NCI-H2107 treated with DMSO at 0.1 percent for 48 hours (cell line): ENCODE results near the gene FBXW12.

Experiments used
- DNase-seq: peaks from one replicate; lab custom pipeline; 2025; ENCODE audit not compliant: unreplicated experiment; lab: John Stamatoyannopoulos, UW

FBXW12 gene

GRCh38 chr3:48407542-48408099, 35.6 kb downstream of the FBXW12 start:
- no peak for DNase-seq

GRCh38 chr3:48408823-48409281, 36.8 kb downstream of the FBXW12 start:
- no peak for DNase-seq

GRCh38 chr3:48409291-48410201, 37.5 kb downstream of the FBXW12 start:
- DNase-seq = no peak

GRCh38 chr3:48410205-48411040, 38.4 kb downstream of the FBXW12 start:
- DNase-seq = no peak

GRCh38 chr3:48411041-48411588, 39.1 kb downstream of the FBXW12 start:
- DNase-seq = no peak

GRCh38 chr3:48411606-48412374, 39.8 kb downstream of the FBXW12 start:
- DNase-seq = no peak

- DNase-seq = no peak
Measured at GRCh38 chr3:48412375-48413001, 40.5 kb downstream of the FBXW12 start.

GRCh38 chr3:48413086-48413485, 41.1 kb downstream of the FBXW12 start:
- DNase-seq = no peak

GRCh38 chr3:48413611-48414010, 41.6 kb downstream of the FBXW12 start:
- no peak for DNase-seq

- no peak for DNase-seq
Measured at GRCh38 chr3:48414376-48415250, 42.6 kb downstream of the FBXW12 start.

GRCh38 chr3:48415251-48415953, 43.4 kb downstream of the FBXW12 start:
- DNase-seq = no peak

- DNase-seq = no peak
Measured at GRCh38 chr3:48416091-48416505, 44.1 kb downstream of the FBXW12 start.

GRCh38 chr3:48416546-48416945, 44.5 kb downstream of the FBXW12 start:
- no peak for DNase-seq

GRCh38 chr3:48417529-48418108, 45.6 kb downstream of the FBXW12 start:
- DNase-seq = no peak

GRCh38 chr3:48418140-48418539, 46.1 kb downstream of the FBXW12 start:
- DNase-seq = no peak

- no peak for DNase-seq
Measured at GRCh38 chr3:48418651-48419050, 46.6 kb downstream of the FBXW12 start.

GRCh38 chr3:48419149-48419548, 47.1 kb downstream of the FBXW12 start:
- no peak for DNase-seq

GRCh38 chr3:48419597-48419996, 47.6 kb downstream of the FBXW12 start:
- DNase-seq = no peak
